Measurements from ENCODE around the gene GANC. TPM values are rescaled to one million over a fixed set of nuclear protein-coding genes. Genes with fewer than 3 reads are reported as not detected.

GANC gene
- total RNA-seq, 2 donors from 2014 or later, result 39.8 to 47.6 TPM

DNA sequence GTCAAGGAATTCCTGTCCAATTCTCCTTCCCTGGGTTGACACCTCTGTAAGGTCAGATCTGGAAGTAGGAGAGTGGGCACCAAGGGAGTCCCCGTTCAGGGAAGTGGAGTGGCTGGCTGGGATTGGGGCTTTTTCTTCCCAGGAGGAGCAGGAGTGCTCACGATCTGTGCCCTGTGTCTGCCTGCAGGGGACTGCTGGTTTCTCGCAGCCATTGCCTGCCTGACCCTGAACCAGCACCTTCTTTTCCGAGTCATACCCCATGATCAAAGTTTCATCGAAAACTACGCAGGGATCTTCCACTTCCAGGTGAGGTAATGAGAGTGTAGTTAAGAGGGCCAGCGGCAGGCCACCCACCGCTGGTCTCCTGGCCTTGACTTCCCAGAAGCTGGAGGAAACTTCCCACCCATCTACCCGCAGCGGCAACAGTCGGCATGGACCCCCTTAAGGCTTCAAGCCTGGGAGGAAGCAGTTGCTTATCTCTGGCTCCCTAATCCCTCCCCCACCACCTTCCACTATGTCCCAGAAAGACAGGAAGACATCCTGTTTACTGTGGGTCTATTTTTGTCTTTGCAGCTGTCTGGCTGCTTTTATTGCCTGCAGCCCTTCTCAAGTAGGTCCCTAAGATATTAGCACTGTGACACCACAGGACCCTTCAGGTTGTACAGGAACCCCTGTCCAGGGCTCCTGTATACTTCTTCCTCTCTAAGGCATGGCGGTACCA lies 113.1 kb downstream of the GANC start:
- no peak for DNase-seq
- TF ChIP-seq, protein P1, sequence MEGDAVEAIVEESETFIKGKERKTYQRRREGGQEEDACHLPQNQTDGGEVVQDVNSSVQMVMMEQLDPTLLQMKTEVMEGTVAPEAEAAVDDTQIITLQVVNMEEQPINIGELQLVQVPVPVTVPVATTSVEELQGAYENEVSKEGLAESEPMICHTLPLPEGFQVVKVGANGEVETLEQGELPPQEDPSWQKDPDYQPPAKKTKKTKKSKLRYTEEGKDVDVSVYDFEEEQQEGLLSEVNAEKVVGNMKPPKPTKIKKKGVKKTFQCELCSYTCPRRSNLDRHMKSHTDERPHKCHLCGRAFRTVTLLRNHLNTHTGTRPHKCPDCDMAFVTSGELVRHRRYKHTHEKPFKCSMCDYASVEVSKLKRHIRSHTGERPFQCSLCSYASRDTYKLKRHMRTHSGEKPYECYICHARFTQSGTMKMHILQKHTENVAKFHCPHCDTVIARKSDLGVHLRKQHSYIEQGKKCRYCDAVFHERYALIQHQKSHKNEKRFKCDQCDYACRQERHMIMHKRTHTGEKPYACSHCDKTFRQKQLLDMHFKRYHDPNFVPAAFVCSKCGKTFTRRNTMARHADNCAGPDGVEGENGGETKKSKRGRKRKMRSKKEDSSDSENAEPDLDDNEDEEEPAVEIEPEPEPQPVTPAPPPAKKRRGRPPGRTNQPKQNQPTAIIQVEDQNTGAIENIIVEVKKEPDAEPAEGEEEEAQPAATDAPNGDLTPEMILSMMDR (IDR thresholded peaks at IDR 0.05), result no peak
- Histone ChIP-seq H3K4me1 (no peaks in the 10 kb centered on the region), H3K9me3 (no peaks in the 10 kb centered on the region), H3K36me3 (no peaks in the 10 kb centered on the region), H3K27me3 (no peaks in the 10 kb centered on the region), H3K27ac (no peak overlapping the region), H3K4me3 (no peak overlapping the region), H3K9ac (ENCODE audit: low read depth in 2 of 2, low read length in 2 of 2) (no peak overlapping the region)
- intact Hi-C loops (cut with DNase I), result no loop called here

- no peaks in the 10 kb centered on the region for H3K9me3 ChIP-seq
- intact Hi-C loops (cut with DNase I), result no loop called here
- H3K27me3 ChIP-seq, result no peaks in the 10 kb centered on the region
- no peaks in the 10 kb centered on the region for H3K36me3 ChIP-seq
- no peak overlapping the region for H3K27ac ChIP-seq
- no peak overlapping the region for H3K9ac ChIP-seq (ENCODE audit: low read depth in 2 of 2, low read length in 2 of 2)
- no peaks in the 10 kb centered on the region for H3K4me1 ChIP-seq
- H3K4me3 ChIP-seq, result no peak overlapping the region
- TF ChIP-seq, protein P1 (IDR thresholded peaks at IDR 0.05), result no peak
- DNase-seq, result no peak
These were observed 114.6 kb downstream of the GANC start for GRCh38 chr15:42387603-42388002.

DNA sequence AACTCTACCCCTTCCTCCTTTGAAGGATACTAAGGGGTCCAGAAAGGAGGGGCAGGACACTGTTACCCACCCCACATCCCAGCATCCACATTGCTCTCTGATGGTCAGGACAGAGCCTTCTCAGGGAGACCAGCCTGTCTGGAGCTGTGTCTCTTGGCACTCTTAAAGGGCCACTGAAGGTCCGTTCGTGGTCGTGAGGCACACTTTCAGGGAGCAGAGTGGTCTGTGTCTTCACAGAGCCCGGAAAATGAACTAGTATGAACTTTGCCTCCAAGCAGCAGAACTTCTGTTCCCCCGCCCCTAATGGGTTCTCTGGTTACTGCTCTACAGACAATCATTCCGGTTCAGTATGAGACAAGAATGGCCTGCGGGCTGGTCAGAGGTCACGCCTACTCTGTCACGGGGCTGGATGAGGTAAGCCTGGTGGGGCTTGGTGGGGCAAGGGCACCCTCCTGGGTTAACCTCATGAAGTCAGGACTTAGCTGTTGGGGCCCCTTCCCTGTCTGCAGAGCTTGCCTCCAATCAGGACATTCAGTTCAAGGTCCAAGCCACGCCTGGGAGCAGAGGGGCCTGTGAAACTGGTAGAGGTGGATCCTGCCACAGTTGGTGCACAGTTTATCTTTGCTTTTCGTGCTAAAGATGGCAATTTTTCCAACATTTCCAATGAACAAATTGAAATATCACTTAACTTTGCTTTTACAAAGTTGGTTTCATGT lies 119.5 kb downstream of the GANC start:
- Histone ChIP-seq H3K36me3 (no peaks in the 10 kb centered on the region), H3K27ac (peak overlapping the region; percentile 81), H3K9ac (ENCODE audit: low read depth in 2 of 2, low read length in 2 of 2) (peak overlapping the region in 1 of 2 donors; percentile 74), H3K4me1 (peaks cover 10% of the 10 kb centered on the region), H3K9me3 (no peaks in the 10 kb centered on the region), H3K4me3 (no peak overlapping the region), H3K27me3 (no peaks in the 10 kb centered on the region)
- TF ChIP-seq, protein P1 (IDR thresholded peaks at IDR 0.05), result no peak
- DNase-seq, result peak; percentile 88
- intact Hi-C loops (cut with DNase I), result no loop called here

DNA sequence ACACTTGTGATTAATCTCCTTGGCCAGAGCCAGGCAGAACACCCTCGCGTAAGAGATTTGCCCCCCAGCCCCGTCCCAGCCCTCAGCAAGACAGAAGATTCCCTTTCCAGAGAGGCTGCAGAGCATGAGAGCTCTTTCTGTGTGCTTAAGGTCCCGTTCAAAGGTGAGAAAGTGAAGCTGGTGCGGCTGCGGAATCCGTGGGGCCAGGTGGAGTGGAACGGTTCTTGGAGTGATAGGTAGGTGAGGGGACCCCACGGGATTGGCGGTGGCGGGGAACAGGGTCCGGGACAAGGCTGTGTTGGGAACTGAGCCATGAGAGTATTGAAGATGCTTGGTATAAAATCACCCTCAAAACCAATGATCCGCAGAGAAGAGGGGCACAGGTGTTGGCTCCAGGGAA lies 121.1 kb downstream of the GANC start:
- no peak overlapping the region for H3K4me3 ChIP-seq
- H3K9ac ChIP-seq (ENCODE audit: low read depth in 2 of 2, low read length in 2 of 2), result no peak overlapping the region
- intact Hi-C loops (cut with DNase I), result no loop called here
- TF ChIP-seq, protein P1 (IDR thresholded peaks at IDR 0.05), result no peak
- peaks cover 10% of the 10 kb centered on the region for H3K4me1 ChIP-seq
- no peak overlapping the region for H3K27ac ChIP-seq
- no peaks in the 10 kb centered on the region for H3K27me3 ChIP-seq
- no peaks in the 10 kb centered on the region for H3K36me3 ChIP-seq
- no peaks in the 10 kb centered on the region for H3K9me3 ChIP-seq
- DNase-seq, result no peak

- peaks cover 10% of the 10 kb centered on the region for H3K4me1 ChIP-seq
- no peak overlapping the region for H3K4me3 ChIP-seq
- intact Hi-C loops (cut with DNase I), result no loop called here
- TF ChIP-seq, protein P1 (IDR thresholded peaks at IDR 0.05), result no peak
- no peaks in the 10 kb centered on the region for H3K27me3 ChIP-seq
- DNase-seq, result peak; percentile 36
- H3K27ac ChIP-seq, result peak overlapping the region; percentile 78
- no peaks in the 10 kb centered on the region for H3K9me3 ChIP-seq
- peak overlapping the region; percentile 5 to 82 for H3K9ac ChIP-seq (ENCODE audit: low read depth in 2 of 2, low read length in 2 of 2)
- no peaks in the 10 kb centered on the region for H3K36me3 ChIP-seq
These were observed 122.8 kb downstream of the GANC start for GRCh38 chr15:42395838-42396237.
